H1 (cell line): ENCODE data around the gene METTL25B. TPM values are rescaled to one million over a fixed set of nuclear protein-coding genes. Genes with fewer than 3 reads are reported as not detected.
A peak's percentile ranks its signal among the peaks of the same experiment; 100 is the strongest.

ENCODE experiments used
- BACH1 ChIP-seq: IDR thresholded peaks from 2 replicates; pipeline ENCODE4 v1.6.1; 2012; ENCODE audit warnings: low read length, improper control_type of control experiment
- CBX5 ChIP-seq: fragments of 300-800, 300-1000 bp; sonication (generic); IDR thresholded peaks from 2 replicates; pipeline ENCODE4 v1.7.1; 2016; ENCODE audit warnings: antibody characterized with exemption, low read length, low read depth
- CBX8 ChIP-seq: fragments of 300-800, 300-1000 bp; sonication (generic); IDR thresholded peaks from 2 replicates; pipeline ENCODE4 v1.7.1; 2016; ENCODE audit warnings: low read depth, low read length, borderline replicate concordance
- CEBPB ChIP-seq: IDR thresholded peaks from 2 replicates; pipeline ENCODE4 v1.6.1; 2012; ENCODE audit warnings: low read depth, low read length
- CREB1 ChIP-seq: IDR thresholded peaks from 2 replicates; pipeline ENCODE4 v1.6.1; 2012; ENCODE audit warnings: inconsistent platforms
- EGR1 ChIP-seq: IDR thresholded peaks from 2 replicates; pipeline ENCODE4 v1.6.1; 2011; ENCODE audit warnings: low read depth, low read length, borderline replicate concordance
- EP300 ChIP-seq, 2 experiments: IDR thresholded peaks; 1 replicate in 1 of 2; 2 replicates in 1 of 2; pipeline ENCODE4 v1.6.1; 2011 to 2012; ENCODE audit warnings: low read depth in 2 of 2, low read length in 2 of 2, mild to moderate bottlenecking in 2 of 2, borderline replicate concordance in 1 of 2, inconsistent platforms in 1 of 2, moderate library complexity in 1 of 2
- GABPA ChIP-seq: IDR thresholded peaks from 2 replicates; pipeline ENCODE4 v1.6.1; 2011; ENCODE audit warnings: mild to moderate bottlenecking, low read length, moderate library complexity, borderline replicate concordance; ENCODE audit not compliant: insufficient read depth
- GTF2F1 ChIP-seq: IDR thresholded peaks from 2 replicates; pipeline ENCODE4 v1.6.1; 2012; ENCODE audit warnings: low read depth, low read length, improper control_type of control experiment, borderline replicate concordance
- JUN ChIP-seq: IDR thresholded peaks from 2 replicates; pipeline ENCODE4 v1.6.1; 2011; ENCODE audit warnings: low read depth, mild to moderate bottlenecking, improper control_type of control experiment, low read length
- MAFK ChIP-seq: IDR thresholded peaks from 2 replicates; pipeline ENCODE4 v1.6.1; 2012; ENCODE audit warnings: low read depth, mild to moderate bottlenecking, improper control_type of control experiment, low read length
- NRF1 ChIP-seq: IDR thresholded peaks from 2 replicates; pipeline ENCODE4 v1.6.1; 2011; ENCODE audit warnings: mild to moderate bottlenecking, low read depth, low read length, improper control_type of control experiment
- PHF8 ChIP-seq: fragments of 200-600 bp; sonication (generic); conservative IDR thresholded peaks from 2 replicates; pipeline ENCODE4 v1.7.1; 2012; ENCODE audit warnings: low read depth, mild to moderate bottlenecking, inconsistent platforms, low read length, moderate library complexity
- POLR2AphosphoS5 ChIP-seq: IDR thresholded peaks from 2 replicates; pipeline ENCODE4 v1.6.1; 2011; ENCODE audit warnings: low read depth, low read length
- POU5F1 ChIP-seq: IDR thresholded peaks from 2 replicates; pipeline ENCODE4 v1.6.1; 2011; ENCODE audit warnings: low read depth, mild to moderate bottlenecking, low read length, moderate library complexity
- RBBP5 ChIP-seq: IDR thresholded peaks from 2 replicates; pipeline ENCODE4 v1.7.1; 2012; ENCODE audit warnings: low read depth, mild to moderate bottlenecking, inconsistent platforms, low read length, moderate library complexity, borderline replicate concordance
- RXRA ChIP-seq: IDR thresholded peaks from 2 replicates; pipeline ENCODE4 v1.6.1; 2011; ENCODE audit warnings: low read depth, mild to moderate bottlenecking, low read length, moderate library complexity; ENCODE audit not compliant: insufficient read depth
- SIRT6 ChIP-seq: IDR thresholded peaks from one replicate; pipeline ENCODE4 v1.7.1; 2012; ENCODE audit warnings: low read length, inconsistent platforms
- SIX5 ChIP-seq: IDR thresholded peaks from 2 replicates; pipeline ENCODE4 v1.6.1; 2011; ENCODE audit warnings: mild to moderate bottlenecking, low read depth, low read length
- SP1 ChIP-seq: IDR thresholded peaks from 2 replicates; pipeline ENCODE4 v1.6.1; 2011; ENCODE audit warnings: low read depth, low read length
- SUZ12 ChIP-seq: fragments of 200-600 bp; sonication (generic); IDR thresholded peaks from 2 replicates; pipeline ENCODE4 v1.6.1; 2012; ENCODE audit warnings: mild to moderate bottlenecking, inconsistent platforms, low read length, moderate library complexity, mixed read lengths
- TAF7 ChIP-seq: optimal IDR thresholded peaks from 2 replicates; pipeline ENCODE3; 2011; ENCODE audit warnings: low read depth, mild to moderate bottlenecking, inconsistent platforms, low read length, moderate library complexity, borderline replicate concordance
- TEAD4 ChIP-seq: IDR thresholded peaks from 2 replicates; pipeline ENCODE4 v1.6.1; 2012; ENCODE audit warnings: low read depth, low read length, inconsistent platforms, mixed read lengths
- ZNF274 ChIP-seq: IDR thresholded peaks from 2 replicates; pipeline ENCODE4 v1.7.0; 2012; ENCODE audit warnings: low read length, borderline replicate concordance; ENCODE audit errors: extremely low read depth
- polyA plus RNA-seq, 7 experiments: library from polyadenylated mRNA; depleted of rRNA in 3 of 7; stranded (reverse) in 5 of 7; unstranded in 2 of 7; fragments of >200 nt in 5 of 7; fragments of 200-250 nt in 2 of 7; gene quantifications; 1 replicate in 5 of 7; 2 replicates in 1 of 7; 4 replicates in 1 of 7; pipeline versions ENCODE4 v1.2.1 to v1.2.3, GENCODE V29; 2011 to 2013; ENCODE audit warnings: missing spikeins in 2 of 7, mixed read lengths in 2 of 7
- total RNA-seq: library from RNA; stranded (reverse); fragmentation: NEBNext Ultra II Directional; extraction: Animal tissue kit (Norgen Biotek cat#: 25700); gene quantifications from 2 replicates; pipeline ENCODE4 v1.2.1, GENCODE V29; 2021
- TF ChIP-seq, protein P1 (sequence below): IDR thresholded peaks from 2 replicates; pipeline ENCODE4 v1.6.1; 2012; ENCODE audit warnings: inconsistent platforms

METTL25B gene
- total and polyA plus RNA-seq, 2 of the 8 experiments (the other 6 are each of a cell fraction or from before 2014, with no cell fraction given): 28.4 to 30.1 TPM

- TF ChIP-seq GTF2F1: no peak
- no peak for TF ChIP-seq BACH1
- no peak for TF ChIP-seq NRF1
- TF ChIP-seq SP1: no peak; the same call in 1 of the 2 replicates
- peak; percentile 76; the same call in 1 of the 2 replicates for TF ChIP-seq TEAD4
- no peak; the same call in 1 of the 2 replicates for TF ChIP-seq CREB1
- no peak for TF ChIP-seq POU5F1
- TF ChIP-seq CBX8: no peak
- TF ChIP-seq EP300 (IDR thresholded peaks at IDR 0.05; ENCODE audit: borderline replicate concordance in 1 of 2, low read depth in 2 of 2, low read length in 2 of 2): no peak
- TF ChIP-seq CEBPB: no peak
- TF ChIP-seq SIX5: peak; percentile 31; the same call in 1 of the 2 replicates
- peak; percentile 88 for TF ChIP-seq POLR2AphosphoS5
- TF ChIP-seq RXRA: no peak
- TF ChIP-seq RBBP5: 0 out of 2 replicates have a peak, but pooled peaks have one; percentile 80
- TF ChIP-seq TAF7: peak; percentile 23
- TF ChIP-seq, protein P1, sequence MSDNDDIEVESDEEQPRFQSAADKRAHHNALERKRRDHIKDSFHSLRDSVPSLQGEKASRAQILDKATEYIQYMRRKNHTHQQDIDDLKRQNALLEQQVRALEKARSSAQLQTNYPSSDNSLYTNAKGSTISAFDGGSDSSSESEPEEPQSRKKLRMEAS: peak; percentile 38
- no peak for TF ChIP-seq SUZ12
- peak; percentile 67 for TF ChIP-seq PHF8
- no peak for TF ChIP-seq MAFK
- no peak for TF ChIP-seq GABPA
- peak; percentile 38; the same call in 1 of the 2 replicates for TF ChIP-seq EGR1
- TF ChIP-seq ZNF274: no peak
- no peak for TF ChIP-seq SIRT6
- TF ChIP-seq CBX5: no peak
- TF ChIP-seq JUN: 0 out of 2 replicates have a peak, but pooled peaks have one; percentile 8
These were observed 18.7 kb downstream of the METTL25B start (continued) for GRCh38 chr1:156746728-156747631.
